ENCODE data around the gene JUNB. TPM values are rescaled to one million over a fixed set of nuclear protein-coding genes. Genes with fewer than 3 reads are reported as not detected.

Gene JUNB
- total RNA-seq, 1 experiment from 2014 or later: 6.6 TPM

DNA sequence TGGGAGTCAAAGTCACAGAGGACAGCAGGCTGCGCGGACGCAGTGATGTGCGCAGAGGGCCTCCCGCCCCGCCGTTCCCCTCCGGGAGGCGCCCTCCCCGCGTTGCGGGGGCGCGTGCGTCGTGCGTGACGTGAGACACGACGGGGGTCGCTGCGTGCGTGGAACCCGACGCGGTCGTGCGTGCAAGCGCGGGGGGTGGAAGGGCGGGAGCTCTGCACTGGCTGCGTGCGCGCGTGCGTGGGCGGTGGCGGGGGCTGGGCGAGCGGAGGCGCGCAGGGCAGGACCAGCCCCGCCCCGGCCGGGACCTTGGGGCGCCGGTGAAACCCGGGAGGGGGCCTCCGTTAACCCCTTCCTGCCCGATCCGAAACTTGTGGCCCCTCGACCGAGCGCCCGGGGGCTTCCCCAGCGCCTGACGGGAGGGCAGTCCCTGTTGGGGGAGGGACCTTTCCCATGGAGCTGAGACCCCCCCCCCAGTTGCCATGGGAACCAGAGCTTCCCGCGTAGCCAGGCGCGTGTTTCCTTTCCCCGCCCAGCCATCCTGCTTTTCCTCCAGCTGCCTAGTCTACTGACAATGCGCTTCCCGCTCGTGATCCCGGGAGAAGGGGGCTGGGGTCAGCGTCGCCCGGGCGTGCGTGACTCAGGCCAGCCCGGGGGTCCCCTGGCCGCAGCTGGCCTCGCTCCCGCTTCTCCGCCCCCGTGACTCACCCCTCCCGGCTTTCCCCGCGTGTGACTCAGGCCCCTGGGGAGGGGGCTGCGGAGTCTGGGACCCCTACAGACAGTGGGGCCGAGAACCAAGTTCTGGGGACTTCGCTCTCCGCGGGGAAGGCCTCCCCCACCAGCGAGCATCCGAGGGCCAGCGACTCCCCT, 8.6 kb upstream of the JUNB start (continued):
- TF ChIP-seq ATF1 (CRISPR knock-in tag; IDR thresholded peaks at IDR 0.05) (no peak), IRF2 (CRISPR knock-in tag; IDR thresholded peaks at IDR 0.05; ENCODE audit: borderline replicate concordance, low read depth) (no peak), TEAD1 (CRISPR knock-in tag; IDR thresholded peaks at IDR 0.05) (no peak), ZNF396 (CRISPR knock-in tag; IDR thresholded peaks at IDR 0.05; ENCODE audit: borderline replicate concordance) (no peak), AFF4 (CRISPR knock-in tag; IDR thresholded peaks at IDR 0.05; ENCODE audit: borderline replicate concordance) (no peak), JAZF1 (CRISPR knock-in tag; IDR thresholded peaks at IDR 0.05) (no peak), EMX1 (CRISPR knock-in tag; IDR thresholded peaks at IDR 0.05) (0 out of 2 replicates have a peak, but pooled peaks have one; percentile 51), ESRRA (CRISPR knock-in tag; IDR thresholded peaks at IDR 0.05; ENCODE audit: borderline replicate concordance) (no peak), IRF1 (CRISPR knock-in tag; IDR thresholded peaks at IDR 0.05) (no peak; the same call in 1 of the 2 replicates), ZNF263 (CRISPR knock-in tag; IDR thresholded peaks at IDR 0.05; ENCODE audit: low read depth) (no peak), ZNF138 (CRISPR knock-in tag; conservative IDR thresholded peaks at IDR 0.05) (no peak), NFYB (CRISPR knock-in tag; conservative IDR thresholded peaks at IDR 0.05; ENCODE audit: low read depth) (no peak), MYBL2 (CRISPR knock-in tag; IDR thresholded peaks at IDR 0.05) (no peak), ELF4 (CRISPR knock-in tag; IDR thresholded peaks at IDR 0.05; ENCODE audit: low read depth) (no peak), GTF2I (CRISPR knock-in tag; conservative IDR thresholded peaks at IDR 0.05) (no peak), ZNF121 (CRISPR knock-in tag; IDR thresholded peaks at IDR 0.05) (no peak)
- TF ChIP-seq, protein P1, sequence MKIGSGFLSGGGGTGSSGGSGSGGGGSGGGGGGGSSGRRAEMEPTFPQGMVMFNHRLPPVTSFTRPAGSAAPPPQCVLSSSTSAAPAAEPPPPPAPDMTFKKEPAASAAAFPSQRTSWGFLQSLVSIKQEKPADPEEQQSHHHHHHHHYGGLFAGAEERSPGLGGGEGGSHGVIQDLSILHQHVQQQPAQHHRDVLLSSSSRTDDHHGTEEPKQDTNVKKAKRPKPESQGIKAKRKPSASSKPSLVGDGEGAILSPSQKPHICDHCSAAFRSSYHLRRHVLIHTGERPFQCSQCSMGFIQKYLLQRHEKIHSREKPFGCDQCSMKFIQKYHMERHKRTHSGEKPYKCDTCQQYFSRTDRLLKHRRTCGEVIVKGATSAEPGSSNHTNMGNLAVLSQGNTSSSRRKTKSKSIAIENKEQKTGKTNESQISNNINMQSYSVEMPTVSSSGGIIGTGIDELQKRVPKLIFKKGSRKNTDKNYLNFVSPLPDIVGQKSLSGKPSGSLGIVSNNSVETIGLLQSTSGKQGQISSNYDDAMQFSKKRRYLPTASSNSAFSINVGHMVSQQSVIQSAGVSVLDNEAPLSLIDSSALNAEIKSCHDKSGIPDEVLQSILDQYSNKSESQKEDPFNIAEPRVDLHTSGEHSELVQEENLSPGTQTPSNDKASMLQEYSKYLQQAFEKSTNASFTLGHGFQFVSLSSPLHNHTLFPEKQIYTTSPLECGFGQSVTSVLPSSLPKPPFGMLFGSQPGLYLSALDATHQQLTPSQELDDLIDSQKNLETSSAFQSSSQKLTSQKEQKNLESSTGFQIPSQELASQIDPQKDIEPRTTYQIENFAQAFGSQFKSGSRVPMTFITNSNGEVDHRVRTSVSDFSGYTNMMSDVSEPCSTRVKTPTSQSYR (CRISPR knock-in tag; IDR thresholded peaks at IDR 0.05): peak; percentile 34; the same call in 1 of the 2 replicates
- TF ChIP-seq, protein P2, sequence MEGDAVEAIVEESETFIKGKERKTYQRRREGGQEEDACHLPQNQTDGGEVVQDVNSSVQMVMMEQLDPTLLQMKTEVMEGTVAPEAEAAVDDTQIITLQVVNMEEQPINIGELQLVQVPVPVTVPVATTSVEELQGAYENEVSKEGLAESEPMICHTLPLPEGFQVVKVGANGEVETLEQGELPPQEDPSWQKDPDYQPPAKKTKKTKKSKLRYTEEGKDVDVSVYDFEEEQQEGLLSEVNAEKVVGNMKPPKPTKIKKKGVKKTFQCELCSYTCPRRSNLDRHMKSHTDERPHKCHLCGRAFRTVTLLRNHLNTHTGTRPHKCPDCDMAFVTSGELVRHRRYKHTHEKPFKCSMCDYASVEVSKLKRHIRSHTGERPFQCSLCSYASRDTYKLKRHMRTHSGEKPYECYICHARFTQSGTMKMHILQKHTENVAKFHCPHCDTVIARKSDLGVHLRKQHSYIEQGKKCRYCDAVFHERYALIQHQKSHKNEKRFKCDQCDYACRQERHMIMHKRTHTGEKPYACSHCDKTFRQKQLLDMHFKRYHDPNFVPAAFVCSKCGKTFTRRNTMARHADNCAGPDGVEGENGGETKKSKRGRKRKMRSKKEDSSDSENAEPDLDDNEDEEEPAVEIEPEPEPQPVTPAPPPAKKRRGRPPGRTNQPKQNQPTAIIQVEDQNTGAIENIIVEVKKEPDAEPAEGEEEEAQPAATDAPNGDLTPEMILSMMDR (IDR thresholded peaks at IDR 0.05): no peak
- TF ChIP-seq, protein P3, sequence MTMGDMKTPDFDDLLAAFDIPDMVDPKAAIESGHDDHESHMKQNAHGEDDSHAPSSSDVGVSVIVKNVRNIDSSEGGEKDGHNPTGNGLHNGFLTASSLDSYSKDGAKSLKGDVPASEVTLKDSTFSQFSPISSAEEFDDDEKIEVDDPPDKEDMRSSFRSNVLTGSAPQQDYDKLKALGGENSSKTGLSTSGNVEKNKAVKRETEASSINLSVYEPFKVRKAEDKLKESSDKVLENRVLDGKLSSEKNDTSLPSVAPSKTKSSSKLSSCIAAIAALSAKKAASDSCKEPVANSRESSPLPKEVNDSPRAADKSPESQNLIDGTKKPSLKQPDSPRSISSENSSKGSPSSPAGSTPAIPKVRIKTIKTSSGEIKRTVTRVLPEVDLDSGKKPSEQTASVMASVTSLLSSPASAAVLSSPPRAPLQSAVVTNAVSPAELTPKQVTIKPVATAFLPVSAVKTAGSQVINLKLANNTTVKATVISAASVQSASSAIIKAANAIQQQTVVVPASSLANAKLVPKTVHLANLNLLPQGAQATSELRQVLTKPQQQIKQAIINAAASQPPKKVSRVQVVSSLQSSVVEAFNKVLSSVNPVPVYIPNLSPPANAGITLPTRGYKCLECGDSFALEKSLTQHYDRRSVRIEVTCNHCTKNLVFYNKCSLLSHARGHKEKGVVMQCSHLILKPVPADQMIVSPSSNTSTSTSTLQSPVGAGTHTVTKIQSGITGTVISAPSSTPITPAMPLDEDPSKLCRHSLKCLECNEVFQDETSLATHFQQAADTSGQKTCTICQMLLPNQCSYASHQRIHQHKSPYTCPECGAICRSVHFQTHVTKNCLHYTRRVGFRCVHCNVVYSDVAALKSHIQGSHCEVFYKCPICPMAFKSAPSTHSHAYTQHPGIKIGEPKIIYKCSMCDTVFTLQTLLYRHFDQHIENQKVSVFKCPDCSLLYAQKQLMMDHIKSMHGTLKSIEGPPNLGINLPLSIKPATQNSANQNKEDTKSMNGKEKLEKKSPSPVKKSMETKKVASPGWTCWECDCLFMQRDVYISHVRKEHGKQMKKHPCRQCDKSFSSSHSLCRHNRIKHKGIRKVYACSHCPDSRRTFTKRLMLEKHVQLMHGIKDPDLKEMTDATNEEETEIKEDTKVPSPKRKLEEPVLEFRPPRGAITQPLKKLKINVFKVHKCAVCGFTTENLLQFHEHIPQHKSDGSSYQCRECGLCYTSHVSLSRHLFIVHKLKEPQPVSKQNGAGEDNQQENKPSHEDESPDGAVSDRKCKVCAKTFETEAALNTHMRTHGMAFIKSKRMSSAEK (CRISPR knock-in tag; IDR thresholded peaks at IDR 0.05; ENCODE audit: borderline replicate concordance): no peak
- TF ChIP-seq, protein P4, sequence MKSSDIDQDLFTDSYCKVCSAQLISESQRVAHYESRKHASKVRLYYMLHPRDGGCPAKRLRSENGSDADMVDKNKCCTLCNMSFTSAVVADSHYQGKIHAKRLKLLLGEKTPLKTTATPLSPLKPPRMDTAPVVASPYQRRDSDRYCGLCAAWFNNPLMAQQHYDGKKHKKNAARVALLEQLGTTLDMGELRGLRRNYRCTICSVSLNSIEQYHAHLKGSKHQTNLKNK (CRISPR knock-in tag; IDR thresholded peaks at IDR 0.05): no peak
- TF ChIP-seq, protein P5, sequence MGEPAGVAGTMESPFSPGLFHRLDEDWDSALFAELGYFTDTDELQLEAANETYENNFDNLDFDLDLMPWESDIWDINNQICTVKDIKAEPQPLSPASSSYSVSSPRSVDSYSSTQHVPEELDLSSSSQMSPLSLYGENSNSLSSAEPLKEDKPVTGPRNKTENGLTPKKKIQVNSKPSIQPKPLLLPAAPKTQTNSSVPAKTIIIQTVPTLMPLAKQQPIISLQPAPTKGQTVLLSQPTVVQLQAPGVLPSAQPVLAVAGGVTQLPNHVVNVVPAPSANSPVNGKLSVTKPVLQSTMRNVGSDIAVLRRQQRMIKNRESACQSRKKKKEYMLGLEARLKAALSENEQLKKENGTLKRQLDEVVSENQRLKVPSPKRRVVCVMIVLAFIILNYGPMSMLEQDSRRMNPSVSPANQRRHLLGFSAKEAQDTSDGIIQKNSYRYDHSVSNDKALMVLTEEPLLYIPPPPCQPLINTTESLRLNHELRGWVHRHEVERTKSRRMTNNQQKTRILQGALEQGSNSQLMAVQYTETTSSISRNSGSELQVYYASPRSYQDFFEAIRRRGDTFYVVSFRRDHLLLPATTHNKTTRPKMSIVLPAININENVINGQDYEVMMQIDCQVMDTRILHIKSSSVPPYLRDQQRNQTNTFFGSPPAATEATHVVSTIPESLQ (CRISPR knock-in tag; IDR thresholded peaks at IDR 0.05): no peak

All from WTC11 (cell line).